Measurements from ENCODE around the gene CAVIN1. TPM values are rescaled to one million over a fixed set of nuclear protein-coding genes. Genes with fewer than 3 reads are reported as not detected.

Gene CAVIN1
- total RNA-seq, 1 donor from 2014 or later = 238 TPM

Small RNAs within 50 kb of the gene (small RNA-seq; reads per million reads assigned to genes)
- not detected for gene RNU7-97P

Other genes starting within 250 kb of the CAVIN1 start
- gene KCNH4, start 242.1 kb downstream of the CAVIN1 start, total RNA-seq = not detected
- gene HCRT, start 237.8 kb downstream of the CAVIN1 start, total RNA-seq = not detected
- gene GHDC, start 228.8 kb downstream of the CAVIN1 start, total RNA-seq = 7.3 TPM
- 31.3 TPM for gene STAT5B, start 146.9 kb downstream of the CAVIN1 start, total RNA-seq
- 18.3 TPM for gene STAT5A, start 134.8 kb downstream of the CAVIN1 start, total RNA-seq
- 44.9 TPM for gene STAT3, start 34.8 kb downstream of the CAVIN1 start, total RNA-seq
- gene ATP6V0A1, start 35.6 kb upstream of the CAVIN1 start, total RNA-seq = 66.8 TPM
- gene NAGLU, start 113.0 kb upstream of the CAVIN1 start, total RNA-seq = 14.1 TPM
- 1.6 TPM for gene HSD17B1, start 129.7 kb upstream of the CAVIN1 start, total RNA-seq
- 6.3 TPM for gene COASY, start 138.9 kb upstream of the CAVIN1 start, total RNA-seq
- 21.9 TPM for gene MLX, start 143.8 kb upstream of the CAVIN1 start, total RNA-seq
- 2.1 TPM for gene PSMC3IP, start 154.5 kb upstream of the CAVIN1 start, total RNA-seq
- 47.5 TPM for gene RETREG3, start 186.1 kb upstream of the CAVIN1 start, total RNA-seq
- 13.0 TPM for gene TUBG1, start 186.4 kb upstream of the CAVIN1 start, total RNA-seq
- gene TUBG2, start 236.0 kb upstream of the CAVIN1 start, total RNA-seq = 1.6 TPM

Data from skeletal muscle tissue (tissue), 2 donors.